ENCODE measurements around the gene MICB.
A peak's percentile ranks its signal among the peaks of the same experiment; 100 is the strongest.

The MICB gene

DNA sequence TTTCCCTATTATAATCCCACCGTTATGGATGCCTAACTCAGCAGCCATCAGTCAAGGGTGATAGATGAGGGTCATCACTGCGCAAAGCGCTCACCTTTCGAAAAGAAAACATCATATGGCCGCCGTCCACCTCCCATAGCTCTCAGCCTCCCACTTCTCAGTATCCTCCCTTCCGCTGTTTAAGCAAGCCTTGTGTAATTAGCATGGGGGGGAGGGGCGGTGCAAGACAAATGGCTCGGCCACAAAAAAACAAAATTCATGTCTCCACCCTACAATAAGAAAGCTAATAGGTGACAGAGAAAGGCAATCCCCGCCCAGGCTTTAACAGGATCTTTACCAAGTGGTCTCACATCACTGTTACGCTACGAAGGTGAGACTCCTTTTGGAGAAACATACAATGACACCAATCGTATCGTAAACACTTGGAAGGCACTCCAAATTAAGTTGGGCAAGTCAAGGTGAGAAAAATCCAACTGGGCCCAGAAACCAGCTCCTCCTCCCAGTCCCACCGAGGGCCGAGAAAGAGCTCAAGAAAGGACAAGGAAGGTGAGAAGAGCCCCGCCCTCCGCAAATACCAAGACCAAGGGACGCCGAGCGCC, 43.2 kb downstream of the MICB start:
- DNase-seq (ENCODE audit: low spot score) = peak; percentile 45

DNA sequence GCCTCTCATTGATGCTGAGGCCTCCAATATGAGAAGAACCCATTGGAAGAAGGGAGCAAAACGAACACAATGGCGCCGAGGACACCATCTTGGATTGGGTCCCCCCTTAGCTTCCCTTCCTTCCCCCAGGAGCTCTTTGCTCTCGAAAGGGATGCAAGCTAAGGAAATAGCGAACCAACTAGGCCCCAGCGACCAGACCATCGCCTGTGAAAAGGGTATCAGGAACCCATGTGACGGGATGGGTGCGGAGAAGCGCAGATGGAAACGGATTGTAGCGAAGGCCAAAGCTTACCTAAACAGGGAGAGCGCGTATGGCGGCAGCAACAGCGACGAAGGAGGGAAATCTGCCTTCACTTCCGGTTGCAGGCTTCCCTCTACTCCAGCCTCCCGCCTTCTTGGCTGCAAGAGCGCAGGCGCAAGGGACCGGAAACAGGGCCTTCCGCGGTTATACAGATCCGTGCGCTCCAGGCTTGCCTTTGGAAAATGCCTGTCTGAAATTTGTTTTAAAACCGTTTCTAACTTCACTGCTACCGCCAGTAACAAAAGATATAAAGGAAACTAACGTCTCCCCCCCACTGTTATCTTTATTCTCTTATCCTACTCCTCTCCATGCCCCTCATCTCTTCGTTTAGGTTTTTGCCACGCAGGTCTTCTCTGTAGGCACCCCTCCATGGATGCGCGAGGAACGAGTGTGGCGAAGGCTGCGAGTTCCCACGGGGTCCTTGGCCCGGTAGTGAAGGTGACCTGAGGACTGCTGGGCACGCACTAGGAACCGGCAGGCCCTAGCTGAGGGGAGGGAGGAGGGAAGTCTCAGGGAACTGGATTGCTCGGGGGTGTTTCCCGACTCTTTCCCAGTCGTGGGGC, 43.9 kb downstream of the MICB start, which contains the start of gene DDX39B:
Gene DDX39B (minus strand): TSS at position 346 of the 864 bp plus-strand sequence. CDS start 1,471 bp downstream, outside the sequence.
- peak; percentile 90 for DNase-seq (ENCODE audit: low spot score)

DNA sequence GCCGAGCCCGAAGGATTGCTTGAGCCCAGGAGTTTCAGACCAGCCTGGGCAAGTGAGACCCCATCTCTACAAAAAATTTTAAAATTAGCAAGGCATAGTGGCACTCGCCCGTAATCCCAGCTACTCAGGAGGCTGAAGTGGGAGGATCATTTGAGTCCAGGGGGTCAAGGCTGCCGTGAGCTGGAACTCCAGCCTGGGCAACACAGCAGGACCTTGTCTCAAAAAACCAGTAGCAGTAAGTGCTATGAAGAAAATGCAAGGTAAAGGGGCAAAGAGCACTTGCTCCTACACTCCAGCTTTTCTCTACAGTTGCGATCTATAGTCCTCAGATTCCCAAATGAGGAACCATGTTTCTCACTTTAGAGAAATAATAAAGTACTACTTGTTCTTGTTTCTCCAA, 45.7 kb downstream of the MICB start:
- DNase-seq (ENCODE audit: low spot score) = no peak

DNA sequence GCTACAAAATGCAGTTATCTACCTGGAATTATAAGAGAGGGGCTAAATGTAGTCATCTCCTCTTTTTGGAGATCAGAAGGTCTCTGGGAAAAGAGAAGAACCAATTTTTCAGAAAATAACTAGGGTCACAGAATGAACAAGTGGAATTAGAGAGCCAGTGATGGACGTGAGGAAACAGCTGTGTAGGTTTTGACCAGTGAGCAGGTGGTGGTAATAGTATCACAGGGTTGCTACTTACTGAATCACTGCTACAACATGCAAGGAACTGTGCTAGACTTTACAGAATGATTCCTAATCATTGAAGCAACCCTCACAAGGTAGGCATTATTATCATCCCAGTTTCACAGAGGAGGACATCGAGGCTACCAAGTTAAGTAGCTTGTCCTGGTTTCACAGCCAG, 46.7 kb downstream of the MICB start:
- DNase-seq (ENCODE audit: low spot score) = no peak

DNA sequence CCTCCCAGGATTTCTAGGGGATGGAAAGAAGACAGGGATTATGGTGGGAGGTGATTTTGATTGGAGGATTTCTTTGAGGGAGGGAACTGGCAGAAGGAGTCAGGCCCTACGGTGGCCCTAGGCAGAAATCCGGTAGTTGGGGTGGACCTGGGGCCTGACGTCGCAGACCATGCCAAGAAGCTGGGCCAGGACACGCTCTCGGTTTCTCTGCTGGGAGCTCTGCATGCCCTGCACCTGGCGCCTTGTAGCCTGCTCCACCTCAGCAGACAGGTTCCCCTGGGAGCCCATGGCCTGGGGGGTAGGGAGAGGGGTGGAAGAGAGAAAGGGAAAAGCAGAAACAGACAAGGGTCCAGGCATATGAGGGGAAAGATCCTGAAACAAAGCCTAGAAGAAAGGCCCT, 47.3 kb downstream of the MICB start:
- DNase-seq (ENCODE audit: low spot score) = no peak

DNA sequence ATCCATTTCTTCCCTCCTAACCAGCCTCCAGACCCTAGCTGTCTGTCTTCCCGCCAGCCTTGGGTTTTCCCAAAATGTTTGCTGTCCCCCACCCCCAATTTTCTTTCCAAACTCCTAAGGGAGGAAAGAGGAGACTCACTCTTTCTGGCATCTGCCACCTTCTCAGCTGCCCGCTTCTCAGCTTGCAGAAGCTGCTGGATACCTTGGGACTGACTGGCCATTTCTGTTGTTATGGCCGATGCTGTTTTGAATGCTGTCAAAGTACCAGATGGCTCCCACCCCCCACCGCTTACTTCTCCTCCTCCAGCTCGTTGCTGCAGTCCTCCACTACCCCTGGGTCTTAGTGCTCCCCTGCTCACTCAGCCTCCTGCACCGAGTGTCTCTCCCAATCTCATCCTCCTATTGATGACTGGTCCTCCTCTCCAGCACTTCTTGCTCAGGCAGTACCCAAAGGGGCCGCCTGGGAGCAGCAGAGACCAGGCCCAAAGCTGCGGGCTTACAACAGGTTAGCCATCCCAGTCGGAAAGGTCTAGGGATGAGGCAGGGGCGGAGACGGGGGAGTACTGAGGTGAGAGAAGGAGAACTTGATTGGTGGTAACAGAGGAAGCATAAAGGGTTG, 48.5 kb downstream of the MICB start, which contains the start of gene ATP6V1G2:
Gene ATP6V1G2 (minus strand): TSS at position 270 of the 619 bp plus-strand sequence. CDS start 49 bp downstream, at position 221.
- peak; percentile 73 for DNase-seq (ENCODE audit: low spot score)

DNA sequence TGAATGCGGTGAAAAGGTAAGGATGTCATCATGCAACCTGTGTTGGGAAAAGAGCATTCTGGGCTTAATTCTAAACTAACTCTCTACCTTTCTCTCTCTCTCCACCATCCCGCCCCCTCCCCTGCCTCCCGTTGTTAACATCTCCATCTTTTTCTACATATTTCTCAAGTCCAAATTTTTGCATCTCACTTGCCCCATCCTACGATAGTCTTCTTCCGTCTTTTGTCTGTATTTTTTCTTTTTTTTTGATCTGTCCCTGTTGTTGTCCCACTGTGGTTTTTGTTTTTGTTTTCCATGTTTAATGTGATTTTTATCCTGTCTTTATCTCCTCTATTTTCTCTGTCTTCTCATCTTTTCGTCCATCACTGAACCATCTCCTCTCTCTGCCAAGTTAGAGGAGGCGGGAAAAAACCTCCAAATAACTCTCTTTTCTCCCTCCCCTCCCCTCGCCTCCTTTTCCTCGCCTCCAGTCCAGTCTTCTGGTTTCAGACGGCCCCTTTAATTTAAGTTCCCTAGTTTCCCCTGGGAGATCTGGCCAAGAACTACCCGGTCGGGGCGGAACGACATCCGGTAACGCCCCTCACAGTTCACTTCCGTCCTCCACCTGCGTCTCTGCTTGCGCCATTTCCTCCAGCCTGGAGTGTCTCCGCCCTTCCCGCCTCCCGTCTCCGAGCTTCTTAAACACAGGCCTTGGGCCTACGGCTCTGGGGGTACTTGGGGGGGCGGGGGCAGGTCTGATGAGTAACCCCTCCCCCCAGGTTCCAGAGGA, 49.2 kb downstream of the MICB start, which contains the start of gene NFKBIL1:
Gene NFKBIL1 (plus strand): TSS at position 651 of the 769 bp plus-strand sequence. CDS start 87 bp downstream, at position 738.
- peak; percentile 90 for DNase-seq (ENCODE audit: low spot score)

DNA sequence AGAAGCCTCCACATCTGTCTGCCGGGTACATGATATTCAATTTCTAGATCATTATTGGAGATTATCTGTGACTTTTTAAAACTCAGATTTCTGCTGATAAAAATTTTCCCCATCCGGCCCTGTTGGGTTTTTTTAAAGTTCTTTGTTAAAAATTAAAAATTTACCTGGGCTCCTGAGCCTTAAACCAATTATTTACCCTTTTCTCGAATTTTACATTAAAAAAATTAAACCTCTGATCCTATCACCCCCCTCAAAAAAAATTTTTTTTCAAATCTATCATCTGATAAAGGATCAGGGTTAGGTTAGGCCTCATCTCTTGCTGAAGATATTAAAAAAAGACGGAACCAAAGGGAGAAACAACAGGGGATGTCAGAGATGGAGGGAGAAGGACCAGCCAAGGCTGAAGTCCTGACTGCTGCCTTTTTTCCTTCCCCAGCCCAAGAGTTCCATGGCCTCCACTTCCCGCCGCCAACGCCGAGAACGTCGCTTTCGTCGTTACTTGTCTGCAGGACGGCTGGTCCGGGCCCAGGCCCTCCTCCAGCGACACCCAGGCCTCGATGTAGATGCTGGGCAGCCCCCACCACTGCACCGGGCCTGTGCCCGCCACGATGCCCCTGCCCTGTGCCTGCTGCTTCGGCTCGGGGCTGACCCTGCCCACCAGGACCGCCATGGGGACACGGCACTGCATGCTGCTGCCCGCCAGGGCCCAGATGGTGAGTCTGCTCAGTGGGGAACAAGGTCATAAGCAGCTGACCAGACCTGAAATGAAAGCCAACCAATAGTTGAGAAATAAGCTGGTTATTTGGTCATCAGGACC, 50.0 kb downstream of the MICB start:
- no peak for DNase-seq (ENCODE audit: low spot score)

DNA sequence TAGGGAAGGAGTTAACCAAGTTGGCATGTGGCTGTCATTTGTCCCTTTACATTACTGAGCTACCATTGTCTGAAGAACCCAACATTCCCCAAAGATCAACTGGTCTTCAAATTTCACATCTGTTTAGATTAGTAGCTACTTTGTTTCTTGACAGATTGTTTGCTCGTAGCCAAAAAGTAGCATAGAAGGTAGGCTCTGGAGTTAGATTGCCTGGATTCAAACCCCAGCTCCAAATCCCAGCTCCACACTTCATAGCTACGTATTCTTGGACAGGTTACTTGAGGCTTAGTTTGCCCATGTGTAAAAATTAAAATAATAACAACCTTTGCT, 50.6 kb downstream of the MICB start:
- no peak for DNase-seq (ENCODE audit: low spot score)

DNA sequence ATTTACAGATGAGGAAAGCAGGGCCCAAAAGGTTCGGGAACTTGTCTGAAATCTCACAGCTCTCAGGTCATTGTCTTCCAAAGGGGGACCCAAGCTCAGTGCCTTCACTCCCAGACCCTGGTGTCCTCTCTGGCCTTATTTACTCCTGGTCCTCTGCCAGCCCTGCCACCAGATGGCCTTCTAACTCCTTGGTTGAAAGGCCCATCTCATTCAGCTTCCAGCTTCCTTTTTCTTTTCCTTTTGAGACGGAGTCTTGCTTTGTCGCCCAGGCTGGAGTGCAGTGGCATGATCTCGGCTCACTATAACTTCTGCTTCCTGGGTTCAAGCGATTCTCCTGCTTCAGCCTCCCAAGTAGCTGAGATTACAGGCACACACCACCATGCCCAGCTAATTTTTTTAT, 53.4 kb downstream of the MICB start:
- DNase-seq (ENCODE audit: low spot score) = peak; percentile 53

DNA sequence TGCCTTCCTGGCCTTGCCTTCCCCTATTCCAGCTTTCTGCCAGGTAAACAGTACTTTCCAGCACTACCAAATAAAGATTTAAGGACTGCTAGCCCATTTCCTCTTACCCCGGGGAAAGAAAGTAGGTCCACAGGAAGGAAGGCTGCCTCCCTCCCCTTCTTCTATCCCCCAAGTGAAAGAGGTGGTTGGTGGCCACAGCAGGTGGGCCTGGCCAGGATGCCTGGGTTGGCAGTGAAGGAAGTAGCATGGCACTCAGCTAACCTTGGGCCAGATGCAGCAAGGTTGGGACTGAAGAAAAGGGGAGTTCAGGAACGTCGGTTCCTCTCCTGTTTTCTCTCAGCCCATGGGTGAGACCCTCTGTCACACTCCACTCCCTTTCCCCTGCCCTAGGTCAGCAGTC, 58.4 kb downstream of the MICB start:
- DNase-seq (ENCODE audit: low spot score) = no peak

DNA sequence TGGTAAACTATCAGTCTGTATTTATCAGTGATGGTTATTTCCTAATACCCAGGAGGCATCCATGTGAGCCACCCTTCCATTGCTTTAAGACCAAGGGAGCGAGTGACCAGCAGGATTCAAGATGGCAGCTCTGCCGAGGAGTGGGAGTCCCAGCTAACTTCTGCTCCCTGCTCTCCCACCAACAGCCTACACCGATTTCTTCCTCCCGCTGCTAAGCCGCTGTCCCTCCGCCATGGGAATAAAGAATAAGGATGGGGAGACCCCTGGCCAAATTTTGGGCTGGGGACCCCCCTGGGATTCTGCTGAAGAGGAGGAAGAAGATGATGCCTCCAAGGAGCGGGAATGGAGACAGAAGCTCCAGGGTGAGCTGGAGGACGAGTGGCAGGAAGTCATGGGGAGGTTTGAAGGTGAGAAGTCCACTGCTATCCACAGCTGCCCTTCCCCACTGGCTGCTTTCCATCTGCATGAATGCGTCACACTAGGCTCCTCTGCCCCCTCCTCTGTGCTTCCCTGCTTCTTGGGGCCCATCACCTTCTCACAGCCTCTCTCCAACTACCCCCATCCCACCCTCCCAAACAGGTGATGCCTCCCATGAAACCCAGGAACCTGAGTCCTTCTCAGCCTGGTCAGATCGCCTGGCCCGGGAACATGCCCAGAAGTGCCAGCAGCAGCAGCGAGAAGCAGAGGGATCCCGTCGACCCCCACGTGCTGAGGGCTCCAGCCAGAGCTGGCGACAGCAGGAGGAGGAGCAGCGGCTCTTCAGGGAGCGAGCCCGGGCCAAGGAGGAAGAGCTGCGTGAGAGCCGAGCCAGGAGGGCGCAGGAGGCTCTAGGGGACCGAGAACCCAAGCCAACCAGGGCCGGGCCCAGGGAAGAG, 59.7 kb downstream of the MICB start:
- no peak for DNase-seq (ENCODE audit: low spot score)

DNA sequence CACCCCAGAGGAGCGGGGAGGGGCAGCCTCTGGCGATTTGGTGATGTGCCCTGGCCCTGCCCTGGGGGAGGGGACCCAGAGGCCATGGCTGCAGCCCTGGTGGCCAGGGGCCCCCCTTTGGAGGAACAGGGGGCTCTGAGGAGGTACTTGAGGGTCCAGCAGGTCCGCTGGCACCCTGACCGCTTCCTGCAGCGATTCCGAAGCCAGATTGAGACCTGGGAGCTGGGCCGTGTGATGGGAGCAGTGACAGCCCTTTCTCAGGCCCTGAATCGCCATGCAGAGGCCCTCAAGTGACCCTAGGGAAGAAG, 60.3 kb downstream of the MICB start:
- DNase-seq (ENCODE audit: low spot score) = no peak

DNA sequence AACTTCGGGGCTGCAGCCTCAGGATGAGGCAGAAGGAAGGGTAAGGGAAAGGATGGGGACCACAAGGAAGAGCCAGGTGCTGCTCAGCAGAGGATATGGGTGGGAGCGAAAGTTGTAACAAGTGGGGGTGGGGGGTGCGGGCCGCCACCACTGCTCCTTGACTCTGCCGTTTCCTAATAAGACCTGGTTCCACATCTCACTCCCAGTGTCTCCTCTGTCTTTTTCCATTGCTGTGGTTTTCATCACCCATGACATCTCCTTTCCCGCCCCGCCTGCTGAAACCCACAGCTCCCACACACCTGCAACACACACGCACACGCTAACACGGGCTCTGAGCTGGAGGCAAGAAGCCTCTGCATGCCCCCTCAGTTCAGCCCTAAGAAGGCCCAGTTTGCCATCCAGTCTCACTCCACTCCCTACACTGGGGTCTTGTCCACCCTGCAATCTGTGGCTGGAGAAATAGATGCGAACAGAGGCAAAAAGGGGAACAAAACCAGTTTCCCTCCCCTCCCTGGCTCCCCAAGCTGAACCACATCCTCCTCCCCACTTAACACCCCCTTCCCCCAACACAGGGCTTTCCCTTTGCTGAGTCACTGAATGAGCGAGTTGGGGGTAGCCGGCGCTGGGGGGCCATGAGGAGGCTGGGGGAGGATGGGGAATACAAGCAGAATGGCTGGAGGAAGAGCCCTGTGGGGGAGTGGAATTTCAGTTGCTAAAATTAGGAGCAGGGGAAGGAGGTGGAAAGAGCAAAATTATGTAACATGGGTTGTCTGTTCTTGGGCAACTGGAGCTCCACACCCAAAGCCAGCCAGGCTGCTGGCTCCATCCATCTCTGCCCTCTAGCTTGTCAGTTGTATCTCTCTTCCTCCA, 60.9 kb downstream of the MICB start:
- peak; percentile 73 for DNase-seq (ENCODE audit: low spot score)

DNA sequence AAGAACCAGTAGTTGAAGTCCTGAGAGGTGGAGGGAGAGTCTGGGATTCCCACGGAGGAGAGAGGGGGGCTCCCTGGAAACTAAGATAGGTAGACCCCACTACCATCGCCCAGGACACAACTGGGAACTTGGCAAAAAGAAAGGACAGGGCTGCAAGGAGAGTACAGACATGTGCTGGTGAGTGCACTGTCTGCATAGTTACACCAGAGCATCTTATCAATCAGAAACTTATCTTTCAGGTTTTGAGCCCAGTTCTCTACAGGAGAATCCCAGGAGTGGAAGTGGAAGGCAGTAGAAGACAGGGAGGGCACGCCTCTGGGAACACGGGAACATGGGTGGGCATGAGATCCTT, 61.6 kb downstream of the MICB start:
- no peak for DNase-seq (ENCODE audit: low spot score)

DNA sequence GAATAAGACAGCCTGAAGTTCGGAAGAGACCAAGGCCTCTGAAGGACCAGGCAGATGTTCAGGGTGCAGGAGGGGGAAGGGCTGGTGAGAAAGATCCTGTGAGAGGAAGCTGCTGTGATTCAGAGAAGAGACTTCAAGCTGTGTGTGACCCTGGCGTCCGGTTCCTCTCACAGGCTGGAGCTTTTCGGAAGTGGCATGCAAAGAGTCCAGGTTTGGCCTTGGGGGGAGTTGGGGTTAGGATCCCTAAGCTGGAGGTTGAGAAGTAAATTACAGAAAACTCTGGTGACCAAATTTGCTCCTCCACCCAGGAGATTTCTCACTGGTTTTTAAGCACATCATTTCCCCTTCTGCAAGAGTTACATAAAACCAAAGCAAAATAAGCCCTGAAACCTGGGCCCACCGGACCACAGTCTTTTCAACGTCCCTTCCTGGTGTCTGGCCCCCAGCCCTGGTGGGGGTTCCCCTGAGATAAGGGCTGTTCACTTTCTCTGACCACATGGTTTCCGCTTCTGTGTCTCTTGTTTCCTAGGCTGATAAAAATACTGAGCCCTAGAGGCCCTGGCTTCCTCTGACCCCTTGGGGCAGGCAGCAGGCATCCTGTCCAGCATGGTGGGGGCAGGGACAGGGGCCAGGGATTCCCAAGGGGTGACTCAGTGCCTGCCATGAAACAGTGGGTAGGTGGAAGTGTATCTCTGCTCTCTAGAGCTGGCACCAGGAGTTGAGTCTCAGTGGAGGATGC, 62.2 kb downstream of the MICB start:
- peak; percentile 63 for DNase-seq (ENCODE audit: low spot score)

DNA sequence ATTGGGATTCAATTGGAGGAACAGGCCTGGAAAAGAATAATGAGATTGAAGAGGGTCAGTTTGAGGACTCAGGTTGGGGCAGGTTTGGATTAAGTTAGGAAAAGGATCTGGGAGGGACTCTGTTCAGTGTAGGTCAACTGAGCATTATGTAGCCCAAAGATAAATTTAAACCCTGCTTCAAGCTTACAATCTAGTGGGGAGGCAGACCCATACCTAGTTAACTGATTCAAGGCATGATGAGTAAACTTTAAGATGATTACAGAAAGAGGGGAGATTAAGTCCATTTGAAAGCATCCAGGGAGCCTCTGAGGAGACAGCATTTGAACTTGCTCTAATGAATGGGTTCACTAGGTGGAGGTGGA, 62.7 kb downstream of the MICB start:
- no peak for DNase-seq (ENCODE audit: low spot score)

Data from germinal center (tissue), 1 donor.